GM13977 (cell line): Measurements from ENCODE around the gene DNAJB8.

Experiments used
- DNase-seq: peaks from one replicate; pipeline ENCODE4 v3.0.0; 2012; ENCODE audit warnings: low spot score
- CTCF ChIP-seq: IDR thresholded peaks from 2 replicates; pipeline ENCODE4 v1.5.1; 2012; ENCODE audit warnings: mild to moderate bottlenecking, control low read depth; ENCODE audit not compliant: insufficient read depth; ENCODE audit errors: extremely low read depth, missing control alignments
- in situ Hi-C: fragments of 300-500 bp; cut with MboI; formaldehyde crosslinking; loops from one replicate; pipeline ENCODE4 v1.12.0; 2022; ENCODE audit warnings: low sequenced_read_pairs, low pct_unique_long_range_greater_than_20kb, mixed read lengths, inconsistent platforms; ENCODE audit not compliant: unreplicated experiment

The DNAJB8 gene

DNA sequence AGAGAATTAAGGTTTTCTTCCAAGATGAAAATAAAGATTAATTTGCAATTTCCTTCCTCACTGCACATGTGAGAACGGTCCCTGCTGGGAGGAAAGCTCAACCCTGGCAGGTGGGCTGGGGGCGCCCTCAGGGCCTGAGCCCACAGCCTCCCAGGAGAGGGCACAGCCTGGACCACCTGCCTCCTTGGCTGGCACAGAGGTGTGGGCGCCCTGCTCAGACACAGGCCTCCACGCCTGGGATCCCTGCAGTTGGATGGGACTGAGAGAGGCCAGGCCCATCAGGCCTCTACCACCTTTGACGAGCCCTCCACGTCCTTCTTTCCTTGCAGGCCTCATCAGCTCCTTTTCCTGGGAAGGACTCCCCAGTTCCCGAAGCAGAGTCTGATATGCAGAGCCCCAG, 46.4 kb downstream of the DNAJB8 start:
- in situ Hi-C loops: no loop called here
- DNase-seq: no peak
- no peak for TF ChIP-seq CTCF

GRCh38 chr3:128419311-128419710, 47.4 kb downstream of the DNAJB8 start:
- no peak for DNase-seq
- no peak for TF ChIP-seq CTCF
- in situ Hi-C loops: no loop called here

GRCh38 chr3:128418900-128419299, 47.8 kb downstream of the DNAJB8 start:
- in situ Hi-C loops: no loop called here
- DNase-seq: no peak

GRCh38 chr3:128416578-128417211, 50.0 kb downstream of the DNAJB8 start:
- in situ Hi-C loops: no loop called here
- TF ChIP-seq CTCF: no peak
- no peak for DNase-seq

More at GRCh38 chr3:128418900-128419299, 47.8 kb downstream of the DNAJB8 start:
- no peak for TF ChIP-seq CTCF

GRCh38 chr3:128415773-128416577, 50.7 kb downstream of the DNAJB8 start:
- DNase-seq: no peak
- no peak for TF ChIP-seq CTCF
- in situ Hi-C loops: no loop called here

GRCh38 chr3:128415200-128415772, 51.4 kb downstream of the DNAJB8 start:
- in situ Hi-C loops: no loop called here
- DNase-seq: no peak
- no peak for TF ChIP-seq CTCF
